GM21737 (cell line): ENCODE results near the gene ZNF576.
"Not testable (repeated sequence)": the region's sequence is repeated elsewhere in the genome, so short reads cannot be mapped to it uniquely, and the experiment has no call there.

Experiments used
- ATAC-seq: cut with Tn5 transposase; IDR thresholded peaks from one replicate; pipeline ENCODE4 v1.9.1; 2021; ENCODE audit warnings: mild to moderate bottlenecking, moderate library complexity; ENCODE audit not compliant: unreplicated experiment

Gene ZNF576

GRCh38 chr19:43595999-43596841 is at the start of gene ZNF576, which contains the start of gene IRGQ:
Gene ZNF576, plus strand, starts transcription at chr19:43596595. Its CDS starts 514 bp downstream, at chr19:43597109.
Gene IRGQ, minus strand, starts transcription at chr19:43596134. Its CDS starts 796 bp downstream, at chr19:43595338.
- peak; percentile 67 for ATAC-seq

DNA sequence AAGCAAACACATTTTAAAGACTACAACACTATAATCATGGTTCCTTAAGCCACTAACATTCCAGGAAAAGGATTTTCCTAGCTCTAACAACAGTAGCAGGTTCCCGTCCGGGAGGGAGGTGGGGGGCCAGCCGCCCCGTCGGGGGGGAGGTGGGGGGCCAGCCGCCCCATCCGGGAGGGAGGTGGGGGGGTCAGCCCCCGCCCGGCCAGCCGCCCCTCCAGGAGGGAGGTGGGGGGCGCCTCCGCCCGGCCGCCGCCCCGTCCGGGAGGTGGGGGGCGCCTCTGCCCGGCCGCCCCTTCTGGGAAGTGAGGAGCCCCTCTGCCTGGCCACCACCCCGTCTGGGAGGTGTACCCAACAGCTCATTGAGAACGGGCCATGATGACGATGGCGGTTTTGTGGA is 48.5 kb upstream of the ZNF576 start:
- ATAC-seq: not testable (repeated sequence)

DNA sequence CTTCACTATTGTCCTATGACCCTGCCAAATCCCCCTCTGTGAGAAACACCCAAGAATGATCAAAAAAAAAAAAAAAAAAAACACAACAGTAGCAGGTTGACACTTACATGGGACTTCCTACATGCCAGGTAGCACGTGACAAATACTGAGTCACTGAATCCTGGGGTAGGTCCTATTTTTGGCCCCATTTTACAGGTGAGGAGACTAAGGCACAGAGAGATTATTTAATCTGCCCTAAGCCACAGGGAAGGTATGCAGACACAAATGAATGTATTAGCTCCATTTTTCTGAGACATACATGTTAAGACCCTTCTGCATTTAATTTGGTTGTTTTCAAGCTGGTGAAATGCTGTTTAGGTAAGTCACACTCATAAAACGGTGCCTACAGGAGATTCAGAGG is 47.7 kb upstream of the ZNF576 start:
- ATAC-seq: no peak

GRCh38 chr19:43551399-43552197 is 44.8 kb upstream of the ZNF576 start:
- ATAC-seq: no peak

- no peak for ATAC-seq
Measured at GRCh38 chr19:43552198-43552450, 44.3 kb upstream of the ZNF576 start.

GRCh38 chr19:43552616-43553015 is 43.8 kb upstream of the ZNF576 start:
- no peak for ATAC-seq

GRCh38 chr19:43553656-43554055 is 42.7 kb upstream of the ZNF576 start:
- no peak for ATAC-seq

DNA sequence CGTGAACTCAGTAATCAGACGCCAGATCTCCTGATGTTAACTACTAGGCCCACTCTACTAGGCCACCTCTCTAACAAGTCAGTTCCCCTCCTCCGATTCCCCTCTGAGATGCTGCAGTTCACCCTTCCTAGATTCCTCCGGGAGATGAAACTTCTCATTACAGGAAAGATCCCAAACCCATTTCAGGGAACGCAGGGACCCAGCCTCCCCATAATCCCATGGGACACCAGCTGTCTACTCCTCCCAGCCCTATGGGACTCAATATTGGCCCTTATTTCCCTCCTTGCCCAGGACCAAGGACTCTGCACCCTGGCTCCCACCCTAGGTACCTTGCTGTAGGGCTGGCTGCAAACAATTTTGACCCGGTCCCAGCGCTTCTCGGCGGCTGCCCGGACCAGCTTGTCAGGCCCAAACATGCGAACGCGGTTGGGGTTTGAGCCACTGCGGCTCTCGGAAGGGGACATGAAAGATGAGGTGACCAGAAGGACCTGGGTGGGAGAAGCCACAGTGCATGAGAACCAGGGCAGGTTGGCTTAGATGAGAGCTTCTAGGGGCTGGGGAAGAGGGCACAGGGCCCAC is 42.0 kb upstream of the ZNF576 start:
- no peak for ATAC-seq

DNA sequence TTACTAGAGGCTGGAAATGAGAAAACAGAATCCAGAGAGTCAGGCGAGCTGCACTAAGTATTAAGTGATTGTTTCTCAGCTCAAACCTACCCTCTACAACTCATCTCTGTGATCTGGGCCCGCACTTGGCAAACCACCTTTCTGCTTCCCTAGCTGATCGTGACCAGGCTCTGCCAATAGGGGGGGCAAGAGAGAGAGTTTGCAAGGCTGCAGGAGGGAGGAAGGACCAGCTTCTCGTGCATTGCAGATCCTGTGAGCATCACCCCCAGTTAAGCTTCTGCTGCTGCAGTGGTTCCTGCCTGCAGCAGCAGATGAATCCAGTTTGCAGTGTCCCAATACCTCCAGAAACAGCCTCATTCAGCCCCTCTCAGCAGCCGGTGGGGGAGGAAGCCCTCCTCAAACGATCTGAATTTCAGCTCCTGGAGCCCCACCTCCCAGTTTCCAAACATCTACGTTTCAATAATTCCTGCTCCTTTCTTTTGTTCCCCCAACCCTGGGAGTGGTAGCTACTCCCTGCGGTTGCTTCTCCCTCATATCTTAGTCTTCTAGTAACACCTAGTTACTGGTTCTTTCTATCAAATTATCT is 41.1 kb upstream of the ZNF576 start:
- no peak for ATAC-seq

DNA sequence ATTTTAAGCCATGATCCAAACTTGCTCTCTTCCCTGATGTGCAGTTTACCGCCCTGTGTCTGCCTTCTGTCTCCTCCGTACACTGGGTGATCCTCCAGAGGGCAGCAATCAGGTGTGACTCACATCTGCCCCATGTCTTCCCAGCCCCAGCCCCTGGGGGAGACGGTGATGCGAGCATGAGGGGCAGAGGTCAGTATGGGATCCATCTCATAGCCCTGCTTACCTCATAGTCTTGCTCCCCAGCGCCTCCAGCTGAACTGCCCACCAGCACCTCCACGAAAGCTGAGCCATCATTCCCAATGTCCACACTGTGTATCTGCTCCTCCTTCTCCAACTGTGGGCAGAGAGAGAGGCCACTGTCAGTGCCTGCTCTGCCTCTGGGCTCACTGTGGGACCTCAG is 35.7 kb upstream of the ZNF576 start:
- ATAC-seq: no peak

DNA sequence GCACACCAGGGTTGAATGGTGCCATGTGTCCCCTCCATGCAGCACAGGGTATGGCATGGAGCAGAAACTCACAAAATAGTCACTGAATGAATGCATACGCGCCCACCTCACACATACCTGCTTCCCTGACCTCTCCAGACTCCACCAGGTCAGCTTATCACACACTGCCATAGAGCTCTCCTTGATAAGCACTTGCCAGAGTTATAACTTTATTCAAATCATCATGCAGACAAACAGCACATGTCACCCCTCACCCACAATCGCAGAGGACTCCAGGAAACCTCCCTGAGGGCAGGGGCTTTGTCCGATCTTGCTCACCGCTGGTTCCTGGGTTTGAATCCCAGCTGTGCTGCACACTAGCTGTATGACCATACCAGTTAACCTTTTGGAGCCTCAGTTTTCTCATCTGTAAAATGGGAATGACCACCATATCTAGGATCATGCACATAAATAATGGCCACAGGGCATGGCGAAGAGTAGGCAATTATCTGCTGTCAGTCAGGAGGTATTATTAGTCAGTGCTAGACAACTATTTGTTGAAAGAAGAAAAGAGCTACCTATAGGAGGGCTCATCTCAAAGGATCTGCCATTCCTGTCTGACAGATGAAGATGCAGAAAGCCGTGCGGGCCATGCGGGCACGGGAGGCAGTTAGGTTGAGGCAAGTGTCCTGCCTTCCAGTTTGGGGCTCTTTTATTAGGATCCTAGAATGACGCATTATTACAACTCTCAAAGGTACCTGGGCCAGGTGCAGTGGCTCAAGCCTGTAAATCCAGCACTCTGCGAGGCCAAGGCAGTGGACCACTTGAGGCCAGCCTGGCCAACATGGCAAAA is 35.0 kb upstream of the ZNF576 start:
- ATAC-seq: no peak

GRCh38 chr19:43562226-43562697 is 34.1 kb upstream of the ZNF576 start:
- no peak for ATAC-seq

GRCh38 chr19:43562698-43563241 is 33.6 kb upstream of the ZNF576 start:
- peak; percentile 73 for ATAC-seq

DNA sequence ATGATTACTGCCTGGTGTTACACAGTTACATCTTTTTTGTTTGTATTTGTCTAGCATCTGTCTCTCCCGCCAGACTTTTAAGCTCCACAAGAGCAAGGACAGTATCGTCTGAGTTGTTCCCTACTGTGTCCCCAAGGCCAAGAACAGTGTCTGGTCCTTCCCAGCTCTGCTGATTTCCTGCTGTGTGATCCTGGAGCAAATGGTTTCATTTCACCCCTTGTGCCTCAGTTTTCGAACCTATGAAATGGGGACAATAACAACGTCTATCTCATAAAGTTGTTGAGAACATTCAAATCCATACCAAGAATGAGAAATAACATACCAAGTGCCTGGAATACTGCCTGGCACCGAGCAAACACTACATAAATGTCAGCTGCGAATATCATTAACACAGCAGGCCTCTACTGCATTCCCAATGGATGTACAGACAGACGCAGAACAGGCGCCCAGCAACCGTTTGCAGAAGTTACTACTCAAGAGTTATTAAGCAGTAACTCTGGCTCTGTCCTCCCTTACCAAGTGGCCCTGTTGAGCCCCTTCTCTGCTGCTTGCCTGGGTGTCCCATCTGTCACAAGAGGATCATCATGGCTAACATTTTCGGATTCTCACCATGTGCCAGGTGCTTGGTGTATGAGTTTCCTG is 32.5 kb upstream of the ZNF576 start:
- no peak for ATAC-seq

DNA sequence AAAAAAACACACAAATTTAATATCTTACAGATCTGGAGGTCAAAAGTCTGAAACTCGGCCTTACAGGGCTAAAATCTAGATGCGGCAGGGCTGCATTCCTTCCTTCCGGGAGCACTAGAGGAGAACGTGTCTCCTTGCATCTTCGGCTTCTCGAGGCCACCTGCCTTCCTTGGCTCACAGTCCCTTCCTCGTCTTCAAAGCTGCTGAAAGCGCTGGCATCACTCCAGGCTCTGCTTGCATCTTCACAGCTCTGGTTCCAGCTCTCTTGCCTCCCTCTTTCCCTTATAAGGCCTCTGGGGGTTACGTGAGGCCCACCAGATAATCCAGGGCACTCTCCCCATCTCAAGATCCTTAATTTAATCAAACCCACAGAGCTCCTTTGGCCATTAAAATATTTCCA is 31.6 kb upstream of the ZNF576 start:
- no peak for ATAC-seq

GRCh38 chr19:43569657-43570056 is 26.7 kb upstream of the ZNF576 start:
- ATAC-seq: no peak

DNA sequence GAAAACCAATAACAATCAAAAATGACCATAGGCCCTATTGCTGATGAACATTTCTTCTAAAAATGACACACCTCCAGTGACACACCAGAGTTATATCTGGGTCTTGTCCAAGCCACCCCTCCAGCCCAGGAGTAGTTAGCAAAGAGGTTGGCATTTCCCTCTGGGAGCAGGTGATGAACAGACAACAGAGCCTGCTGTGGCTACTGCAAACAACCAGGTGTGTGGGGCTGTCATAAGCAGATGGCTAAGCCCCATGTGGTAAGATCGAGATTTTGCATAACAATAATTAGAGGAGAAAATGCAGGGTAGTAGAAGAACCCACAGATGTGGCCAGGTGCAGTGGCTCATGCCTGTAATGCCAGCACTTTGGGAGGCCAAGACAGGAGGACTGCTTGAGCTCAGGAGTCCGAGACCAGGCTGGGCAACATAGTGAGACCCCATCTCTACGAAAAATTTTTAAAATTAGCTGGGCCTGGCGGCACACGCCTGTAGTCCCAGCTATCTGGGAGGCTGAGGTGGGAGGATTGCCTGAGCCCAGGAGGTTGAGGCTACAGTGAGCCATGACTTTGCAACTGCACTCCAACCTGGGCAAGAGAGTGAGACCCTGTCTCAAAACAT is 26.1 kb upstream of the ZNF576 start:
- ATAC-seq: no peak

DNA sequence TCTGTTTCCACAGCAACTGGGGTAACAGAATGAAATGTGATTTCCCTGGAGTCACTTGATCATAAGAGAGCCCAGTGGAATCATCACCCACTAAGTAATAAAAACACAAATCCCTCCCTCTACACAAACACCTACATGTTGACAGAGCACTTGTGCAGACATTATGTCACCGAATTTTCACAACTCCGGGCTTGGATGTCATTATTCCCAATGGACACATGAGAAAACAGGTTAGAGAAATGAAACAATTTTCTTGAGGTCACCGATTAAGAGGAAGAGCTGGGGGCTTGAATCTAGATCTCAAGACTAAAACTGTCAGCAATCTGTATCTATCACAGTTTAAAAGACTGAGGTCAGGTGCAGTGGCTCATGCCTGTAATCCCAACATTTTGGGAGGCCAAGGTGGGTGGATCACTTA is 24.2 kb upstream of the ZNF576 start:
- ATAC-seq: no peak

DNA sequence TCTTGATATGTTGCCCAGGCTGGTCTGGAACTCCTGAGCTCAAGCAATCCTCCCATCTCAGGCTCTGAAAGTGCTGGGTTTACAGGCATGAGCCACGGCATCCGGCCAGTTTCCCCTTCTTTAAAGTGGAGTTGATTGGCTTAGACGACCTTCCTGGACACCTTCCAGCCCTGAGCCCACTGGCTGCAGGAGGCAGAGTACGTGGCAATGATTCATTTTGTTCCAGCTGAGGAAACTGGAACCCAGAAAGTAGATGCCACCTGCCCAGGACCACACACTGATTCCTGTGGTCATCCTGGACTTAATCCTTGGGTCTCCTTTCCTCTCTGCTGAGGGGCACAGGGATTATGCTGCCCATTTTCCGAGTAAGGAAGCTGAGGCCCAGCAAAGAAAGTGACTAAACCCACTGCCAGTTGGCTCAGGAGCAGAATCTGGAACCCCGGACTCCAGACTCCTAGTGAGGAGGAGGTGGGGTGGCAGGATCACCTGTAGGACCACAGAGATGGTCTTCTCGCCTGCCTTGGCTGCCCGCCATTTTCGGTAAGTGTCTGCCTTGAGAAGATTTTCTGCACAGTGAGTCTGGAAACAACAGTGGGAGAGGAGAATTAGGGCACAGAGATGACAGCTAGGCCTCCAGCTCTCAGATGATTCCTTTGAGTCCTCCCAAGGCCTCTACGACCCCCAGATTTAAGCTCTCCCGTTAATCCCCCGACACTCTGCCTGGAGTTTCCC is 21.8 kb upstream of the ZNF576 start:
- ATAC-seq: no peak
